ENCODE results near the gene PDGFRB.

- TF ChIP-seq CTCF (IDR thresholded peaks at IDR 0.05), result peak; percentile 85 to 91 (median 86)
- no peak for TF ChIP-seq POLR2A (IDR thresholded peaks at IDR 0.05)
- no peak for TF ChIP-seq POLR2AphosphoS5 (IDR thresholded peaks at IDR 0.05)
Measured at GRCh38 chr5:150161242-150162141, 5.8 kb upstream of the PDGFRB start.

Measured in breast epithelium (tissue), 3 donors.